SK-N-MC (cell line): ENCODE measurements around the gene GALNTL6.

ENCODE experiments used
- EZH2 ChIP-seq: fragments of 200-600 bp; sonication (generic); IDR thresholded peaks from one replicate; pipeline ENCODE4 v1.6.1; 2017; ENCODE audit warnings: antibody characterized with exemption
- FOXP2 ChIP-seq: optimal IDR thresholded peaks from 2 replicates; pipeline ENCODE3; 2011; ENCODE audit warnings: mild to moderate bottlenecking, moderate library complexity; ENCODE audit not compliant: insufficient read depth; ENCODE audit errors: extremely low read length, control extremely low read depth
- POLR2AphosphoS5 ChIP-seq: IDR thresholded peaks from 2 replicates; pipeline ENCODE4 v1.6.1; 2012; ENCODE audit warnings: mild to moderate bottlenecking, low read depth, low read length, borderline replicate concordance

GRCh38 chr4:172147687-172148086 lies 334.5 kb downstream of the GALNTL6 start:
- TF ChIP-seq POLR2AphosphoS5 (no peak), EZH2 (no peak), FOXP2 (no peak)
